Astrocyte (in vitro differentiated cells and primary cell): Measurements from ENCODE around the gene ZNF471. TPM values are rescaled to one million over a fixed set of nuclear protein-coding genes. Genes with fewer than 3 reads are reported as not detected.

Experiments
- DNase-seq: peaks from one replicate; pipeline ENCODE4 v3.0.0-alpha.2; 2010; ENCODE audit warnings: low read depth
- FAIRE-seq: peaks from 2 replicates; lab custom pipeline; 2011; peaks lifted over from hg19 to GRCh38; lab: Jason Lieb, UNC
- H2AFZ ChIP-seq: 2 replicates; pipeline ENCODE4 v1.6.0; 2012; ENCODE audit warnings: low read depth, low read length, inconsistent platforms
- H3K27ac ChIP-seq: 2 replicates; pipeline ENCODE4 v1.5.1; 2011; ENCODE audit warnings: low read depth, low read length, inconsistent platforms
- H3K27me3 ChIP-seq: 2 replicates; pipeline ENCODE4 v1.6.0; 2011; ENCODE audit warnings: low read length, inconsistent platforms; ENCODE audit not compliant: insufficient read depth
- H3K36me3 ChIP-seq: 2 replicates; pipeline ENCODE4 v1.5.1; 2011; ENCODE audit warnings: low read length, inconsistent platforms; ENCODE audit not compliant: insufficient read depth
- H3K4me1 ChIP-seq: 2 replicates; pipeline ENCODE4 v1.5.1; 2011; ENCODE audit warnings: low read length, inconsistent platforms; ENCODE audit not compliant: insufficient read depth
- H3K4me2 ChIP-seq: 2 replicates; pipeline ENCODE4 v1.6.0; 2012; ENCODE audit warnings: low read length, inconsistent platforms
- H3K4me3 ChIP-seq: 2 replicates; pipeline ENCODE4 v1.5.1; 2011; ENCODE audit warnings: low read depth, mild to moderate bottlenecking, low read length, inconsistent platforms; ENCODE audit not compliant: insufficient read depth
- H3K79me2 ChIP-seq: 2 replicates; pipeline ENCODE4 v1.6.0; 2012; ENCODE audit warnings: mild to moderate bottlenecking, low read length, inconsistent platforms; ENCODE audit not compliant: insufficient read depth
- H3K9ac ChIP-seq: 2 replicates; pipeline ENCODE4 v1.6.0; 2012; ENCODE audit warnings: mild to moderate bottlenecking, low read length, inconsistent platforms
- H3K9me3 ChIP-seq: 2 replicates; pipeline ENCODE4 v1.5.1; 2012; ENCODE audit warnings: low read depth, mild to moderate bottlenecking, low read length, inconsistent platforms; ENCODE audit not compliant: insufficient read depth
- H4K20me1 ChIP-seq: 2 replicates; pipeline ENCODE4 v1.6.0; 2012; ENCODE audit warnings: low read length, inconsistent platforms; ENCODE audit not compliant: insufficient read depth
- H3K27ac Mint-ChIP-seq: one replicate; pipeline ENCODE4 v1.8.0; 2021; ENCODE audit warnings: mild to moderate bottlenecking, mixed read lengths; ENCODE audit not compliant: unreplicated experiment
- H3K27me3 Mint-ChIP-seq: one replicate; pipeline ENCODE4 v1.8.0; 2021; ENCODE audit warnings: low read depth, mixed read lengths; ENCODE audit not compliant: unreplicated experiment
- H3K36me3 Mint-ChIP-seq: one replicate; pipeline ENCODE4 v1.8.0; 2021; ENCODE audit warnings: low read depth, mixed read lengths; ENCODE audit not compliant: unreplicated experiment
- H3K4me1 Mint-ChIP-seq: one replicate; pipeline ENCODE4 v1.8.0; 2021; ENCODE audit warnings: low read depth, mixed read lengths; ENCODE audit not compliant: unreplicated experiment
- H3K4me3 Mint-ChIP-seq: one replicate; pipeline ENCODE4 v1.8.0; 2021; ENCODE audit warnings: mild to moderate bottlenecking, moderate library complexity, mixed read lengths; ENCODE audit not compliant: unreplicated experiment
- H3K9me3 Mint-ChIP-seq: one replicate; pipeline ENCODE4 v1.8.0; 2021; ENCODE audit warnings: mild to moderate bottlenecking, mixed read lengths; ENCODE audit not compliant: unreplicated experiment
- EZH2 ChIP-seq: IDR thresholded peaks from 2 replicates; pipeline ENCODE4 v1.6.1; 2012; ENCODE audit warnings: mild to moderate bottlenecking, low read length, inconsistent platforms; ENCODE audit not compliant: insufficient read depth
- total RNA-seq: library from RNA; stranded (reverse); gene quantifications from 2 replicates; pipeline ENCODE4 v1.2.1, GENCODE V29; 2021
- TF ChIP-seq, protein P1 (sequence below): IDR thresholded peaks from 2 replicates; pipeline ENCODE4 v1.5.1; 2011; ENCODE audit warnings: low read depth, mild to moderate bottlenecking, inconsistent platforms, low read length, moderate library complexity; ENCODE audit not compliant: insufficient read depth

ZNF471 gene
- total RNA-seq, 1 donor from 2014 or later = 0.77 TPM

DNA sequence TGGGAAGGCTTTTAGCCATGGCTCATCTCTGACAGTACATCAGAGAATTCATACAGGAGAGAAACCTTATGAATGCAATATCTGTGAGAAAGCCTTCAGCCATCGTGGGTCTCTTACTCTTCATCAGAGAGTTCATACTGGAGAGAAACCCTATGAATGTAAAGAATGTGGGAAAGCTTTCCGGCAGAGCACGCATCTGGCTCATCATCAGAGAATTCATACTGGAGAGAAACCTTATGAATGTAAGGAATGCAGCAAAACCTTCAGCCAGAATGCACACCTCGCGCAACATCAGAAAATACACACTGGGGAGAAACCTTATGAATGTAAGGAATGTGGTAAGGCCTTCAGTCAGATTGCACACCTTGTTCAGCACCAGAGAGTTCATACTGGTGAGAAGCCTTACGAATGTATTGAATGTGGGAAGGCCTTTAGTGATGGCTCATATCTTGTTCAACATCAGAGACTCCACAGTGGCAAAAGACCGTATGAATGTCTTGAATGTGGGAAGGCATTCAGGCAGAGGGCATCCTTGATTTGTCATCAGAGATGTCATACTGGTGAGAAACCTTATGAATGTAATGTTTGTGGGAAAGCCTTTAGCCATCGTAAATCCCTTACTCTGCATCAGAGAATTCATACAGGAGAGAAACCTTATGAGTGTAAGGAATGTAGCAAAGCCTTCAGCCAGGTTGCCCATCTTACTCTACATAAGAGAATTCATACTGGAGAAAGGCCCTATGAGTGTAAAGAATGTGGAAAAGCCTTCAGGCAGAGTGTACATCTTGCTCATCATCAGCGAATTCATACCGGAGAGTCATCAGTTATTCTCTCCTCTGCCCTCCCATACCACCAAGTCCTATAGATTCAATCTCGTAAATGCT, 70.3 kb downstream of the ZNF471 start:
- H3K9me3 Mint-ChIP-seq = peaks cover 81% of the 10 kb centered on the region
- peaks cover 66% of the 10 kb centered on the region for H3K9me3 ChIP-seq

More for the DNA sequence above, 70.3 kb downstream of the ZNF471 start:
- no peaks in the 10 kb centered on the region for H3K27me3 Mint-ChIP-seq
- no peaks in the 10 kb centered on the region for H3K4me1 Mint-ChIP-seq
- H3K79me2 ChIP-seq = no peaks in the 10 kb centered on the region
- FAIRE-seq (no peak), DNase-seq (no peak)
- no peak overlapping the region for H3K4me3 ChIP-seq
- no peak overlapping the region for H3K4me3 Mint-ChIP-seq
- no peaks in the 10 kb centered on the region for H4K20me1 ChIP-seq
- TF ChIP-seq EZH2 = no peak
- TF ChIP-seq, protein P1, sequence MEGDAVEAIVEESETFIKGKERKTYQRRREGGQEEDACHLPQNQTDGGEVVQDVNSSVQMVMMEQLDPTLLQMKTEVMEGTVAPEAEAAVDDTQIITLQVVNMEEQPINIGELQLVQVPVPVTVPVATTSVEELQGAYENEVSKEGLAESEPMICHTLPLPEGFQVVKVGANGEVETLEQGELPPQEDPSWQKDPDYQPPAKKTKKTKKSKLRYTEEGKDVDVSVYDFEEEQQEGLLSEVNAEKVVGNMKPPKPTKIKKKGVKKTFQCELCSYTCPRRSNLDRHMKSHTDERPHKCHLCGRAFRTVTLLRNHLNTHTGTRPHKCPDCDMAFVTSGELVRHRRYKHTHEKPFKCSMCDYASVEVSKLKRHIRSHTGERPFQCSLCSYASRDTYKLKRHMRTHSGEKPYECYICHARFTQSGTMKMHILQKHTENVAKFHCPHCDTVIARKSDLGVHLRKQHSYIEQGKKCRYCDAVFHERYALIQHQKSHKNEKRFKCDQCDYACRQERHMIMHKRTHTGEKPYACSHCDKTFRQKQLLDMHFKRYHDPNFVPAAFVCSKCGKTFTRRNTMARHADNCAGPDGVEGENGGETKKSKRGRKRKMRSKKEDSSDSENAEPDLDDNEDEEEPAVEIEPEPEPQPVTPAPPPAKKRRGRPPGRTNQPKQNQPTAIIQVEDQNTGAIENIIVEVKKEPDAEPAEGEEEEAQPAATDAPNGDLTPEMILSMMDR = no peak
- H3K27ac Mint-ChIP-seq = no peak overlapping the region
- peaks cover 37% of the 10 kb centered on the region for H3K36me3 ChIP-seq
- no peak overlapping the region for H3K9ac ChIP-seq
- H3K4me2 ChIP-seq = no peak overlapping the region
- peaks cover 79% of the 10 kb centered on the region for H3K36me3 Mint-ChIP-seq
- no peaks in the 10 kb centered on the region for H3K4me1 ChIP-seq
- no peak overlapping the region for H2AFZ ChIP-seq
- no peak overlapping the region for H3K27ac ChIP-seq
- no peaks in the 10 kb centered on the region for H3K27me3 ChIP-seq

Other genes starting within 250 kb of the ZNF471 start
- not detected in 2 replicates for gene EDDM13, start 235.1 kb upstream of the ZNF471 start, total RNA-seq
- gene ZSCAN5A, start 193.0 kb upstream of the ZNF471 start, total RNA-seq = 6.6 and 7.2 TPM in 2 replicates
- 3.6 and 4.9 TPM in 2 replicates for gene ZNF582, start 114.3 kb upstream of the ZNF471 start, total RNA-seq
- 6.4 and 8.1 TPM in 2 replicates for gene ZNF583, start 103.5 kb upstream of the ZNF471 start, total RNA-seq
- gene ZNF667, start 30.5 kb upstream of the ZNF471 start, total RNA-seq = 0.50 and 0.64 TPM in 2 replicates
- 2.3 and 3.2 TPM in 2 replicates for gene ZFP28, start 31.1 kb downstream of the ZNF471 start, total RNA-seq
- gene ZNF470, start 59.6 kb downstream of the ZNF471 start, total RNA-seq = 4.9 and 6.8 TPM in 2 replicates
- gene ZNF71, start 87.4 kb downstream of the ZNF471 start, total RNA-seq = 10.9 and 12.2 TPM in 2 replicates
- 0.27 TPM in 1 of 2 replicates, not detected in the other for gene SMIM17, start 135.3 kb downstream of the ZNF471 start, total RNA-seq
- not detected in 2 replicates for gene ZNF835, start 163.9 kb downstream of the ZNF471 start, total RNA-seq